ENCODE results near the gene PDGFB.

DNA sequence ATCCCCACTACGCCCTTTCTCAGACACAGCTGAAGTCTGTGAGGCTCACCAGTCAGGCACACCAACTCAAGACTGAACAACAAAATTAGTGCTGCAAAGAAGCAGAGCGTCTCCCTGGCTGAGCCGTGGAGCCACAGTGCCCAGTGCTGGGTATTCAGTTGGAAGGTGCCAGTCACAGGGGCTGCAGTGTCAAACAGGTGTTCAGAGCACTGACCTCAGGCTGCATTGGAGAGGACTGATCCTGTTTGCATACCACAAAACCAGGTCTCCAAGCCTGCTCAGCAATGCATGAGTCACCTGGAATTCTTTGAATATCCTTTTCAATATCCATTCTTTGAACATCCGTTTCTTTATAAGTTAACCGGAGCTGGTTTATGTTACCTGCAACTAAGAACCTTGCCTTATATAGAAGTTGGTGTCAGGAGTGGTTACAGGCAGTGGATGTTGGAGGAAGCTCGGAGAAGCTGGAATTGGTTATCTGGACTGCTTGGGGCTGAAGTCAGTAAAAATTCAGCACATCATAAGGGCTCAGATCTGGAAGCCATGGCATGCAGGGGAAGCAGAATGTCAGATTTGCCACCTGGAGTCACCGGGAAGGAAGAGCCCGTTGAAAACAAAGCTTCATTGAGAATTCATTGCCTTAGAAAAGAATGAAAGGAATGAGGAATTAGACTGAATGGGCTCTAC lies 30.3 kb downstream of the PDGFB start:
- TF ChIP-seq, protein P1, sequence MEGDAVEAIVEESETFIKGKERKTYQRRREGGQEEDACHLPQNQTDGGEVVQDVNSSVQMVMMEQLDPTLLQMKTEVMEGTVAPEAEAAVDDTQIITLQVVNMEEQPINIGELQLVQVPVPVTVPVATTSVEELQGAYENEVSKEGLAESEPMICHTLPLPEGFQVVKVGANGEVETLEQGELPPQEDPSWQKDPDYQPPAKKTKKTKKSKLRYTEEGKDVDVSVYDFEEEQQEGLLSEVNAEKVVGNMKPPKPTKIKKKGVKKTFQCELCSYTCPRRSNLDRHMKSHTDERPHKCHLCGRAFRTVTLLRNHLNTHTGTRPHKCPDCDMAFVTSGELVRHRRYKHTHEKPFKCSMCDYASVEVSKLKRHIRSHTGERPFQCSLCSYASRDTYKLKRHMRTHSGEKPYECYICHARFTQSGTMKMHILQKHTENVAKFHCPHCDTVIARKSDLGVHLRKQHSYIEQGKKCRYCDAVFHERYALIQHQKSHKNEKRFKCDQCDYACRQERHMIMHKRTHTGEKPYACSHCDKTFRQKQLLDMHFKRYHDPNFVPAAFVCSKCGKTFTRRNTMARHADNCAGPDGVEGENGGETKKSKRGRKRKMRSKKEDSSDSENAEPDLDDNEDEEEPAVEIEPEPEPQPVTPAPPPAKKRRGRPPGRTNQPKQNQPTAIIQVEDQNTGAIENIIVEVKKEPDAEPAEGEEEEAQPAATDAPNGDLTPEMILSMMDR (IDR thresholded peaks at IDR 0.05): no peak
- no peak for TF ChIP-seq POLR2A (IDR thresholded peaks at IDR 0.05)
- no peak for TF ChIP-seq EP300 (IDR thresholded peaks at IDR 0.05)
- no peak for TF ChIP-seq POLR2AphosphoS5 (IDR thresholded peaks at IDR 0.05)

Data from upper lobe of left lung (tissue), 4 donors.